Suppressor macrophage (primary cell): ENCODE measurements around the gene KCNQ5.
A peak's percentile ranks its signal among the peaks of the same experiment; 100 is the strongest.
"Not testable (repeated sequence)": the region's sequence is repeated elsewhere in the genome, so short reads cannot be mapped to it uniquely, and the experiment has no call there.

Source experiments
- DNase-seq, 4 experiments: peaks; one replicate each; pipeline ENCODE4 v3.0.0-alpha.2; 2020 to 2022

Gene KCNQ5

GRCh38 chr6:72954716-72955115 is 332.9 kb downstream of the KCNQ5 start:
- DNase-seq: no peak

GRCh38 chr6:72955666-72956065 is 333.8 kb downstream of the KCNQ5 start:
- DNase-seq: peak; percentile 32 to 71 (median 56)

GRCh38 chr6:72956272-72956671 is 334.4 kb downstream of the KCNQ5 start:
- DNase-seq: no peak

- no peak for DNase-seq
These were observed 338.0 kb downstream of the KCNQ5 start for GRCh38 chr6:72959821-72960220.

- DNase-seq: no peak
These were observed 342.1 kb downstream of the KCNQ5 start for GRCh38 chr6:72963946-72964345.

GRCh38 chr6:72966628-72967280 is 344.9 kb downstream of the KCNQ5 start:
- peak; percentile 14 to 33 (median 24) for DNase-seq

GRCh38 chr6:72967329-72967728 is 345.5 kb downstream of the KCNQ5 start:
- DNase-seq: no peak

- no peak for DNase-seq
These were observed 346.8 kb downstream of the KCNQ5 start for GRCh38 chr6:72968704-72969103.

- DNase-seq: no peak
These were observed 347.8 kb downstream of the KCNQ5 start for GRCh38 chr6:72969666-72970065.

- no peak for DNase-seq
These were observed 350.7 kb downstream of the KCNQ5 start for GRCh38 chr6:72972579-72972978.

GRCh38 chr6:72974276-72974675 is 352.4 kb downstream of the KCNQ5 start:
- DNase-seq: no peak

GRCh38 chr6:72975352-72975752 is 353.5 kb downstream of the KCNQ5 start:
- DNase-seq: no peak

GRCh38 chr6:72976484-72976883 is 354.6 kb downstream of the KCNQ5 start:
- no peak for DNase-seq

- DNase-seq: peak; percentile 5 to 39 (median 28)
These were observed 355.2 kb downstream of the KCNQ5 start for GRCh38 chr6:72977114-72977513.

GRCh38 chr6:72978808-72979207 is 356.9 kb downstream of the KCNQ5 start:
- DNase-seq: not testable (repeated sequence)

- DNase-seq: not testable (repeated sequence)
These were observed 362.4 kb downstream of the KCNQ5 start for GRCh38 chr6:72984189-72984831.

GRCh38 chr6:72984981-72985665 is 363.3 kb downstream of the KCNQ5 start:
- DNase-seq: peak; percentile 50 to 76 (median 70)

- peak; percentile 27 to 69 (median 57) for DNase-seq
These were observed 365.4 kb downstream of the KCNQ5 start for GRCh38 chr6:72987301-72987700.

- DNase-seq: no peak
These were observed 378.1 kb downstream of the KCNQ5 start for GRCh38 chr6:72999995-73000394.

- no peak for DNase-seq
These were observed 378.6 kb downstream of the KCNQ5 start for GRCh38 chr6:73000460-73000859.

GRCh38 chr6:73002588-73002987 is 380.7 kb downstream of the KCNQ5 start:
- DNase-seq: no peak

- no peak for DNase-seq
These were observed 381.4 kb downstream of the KCNQ5 start for GRCh38 chr6:73003302-73003701.

GRCh38 chr6:73004231-73004630 is 382.4 kb downstream of the KCNQ5 start:
- no peak for DNase-seq

- DNase-seq: no peak
These were observed 383.0 kb downstream of the KCNQ5 start for GRCh38 chr6:73004861-73005260.
